ENCODE data around the gene GSG1L. TPM values are rescaled to one million over a fixed set of nuclear protein-coding genes. Genes with fewer than 3 reads are reported as not detected.
A peak's percentile ranks its signal among the peaks of the same experiment; 100 is the strongest.

GSG1L gene
- total and polyA plus RNA-seq, 9 of the 15 experiments (the other 6 are each of a cell fraction or from before 2014, with no cell fraction given), result not detected

DNA sequence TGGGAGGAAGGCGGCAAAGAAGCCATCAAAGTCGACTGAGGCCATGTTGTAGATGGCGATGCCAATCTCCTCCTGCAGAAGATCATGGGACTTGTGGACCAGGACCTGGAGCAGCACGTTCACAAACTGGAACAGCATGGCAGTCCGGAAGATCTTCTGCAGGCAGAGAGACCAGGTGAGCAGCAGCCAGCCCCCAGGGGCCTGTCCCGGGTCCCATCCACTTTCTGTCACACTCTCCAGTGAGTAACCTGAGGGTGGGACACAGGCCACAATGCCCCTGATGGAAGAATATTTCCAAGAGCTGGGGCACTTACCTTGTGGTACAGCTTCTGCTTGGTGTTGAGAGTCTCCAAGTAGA, 38.0 kb upstream of the GSG1L start (continued):
- TF ChIP-seq ZFP36 (IDR thresholded peaks at IDR 0.05; ENCODE audit: low read depth, low read length, partially characterized antibody), result no peak
- TF ChIP-seq ZNF586 (CRISPR knock-in tag; conservative IDR thresholded peaks at IDR 0.05), result no peak
- TF ChIP-seq MEF2A (IDR thresholded peaks at IDR 0.05; ENCODE audit: control insufficient read depth, low read depth, low read length), result no peak

DNA sequence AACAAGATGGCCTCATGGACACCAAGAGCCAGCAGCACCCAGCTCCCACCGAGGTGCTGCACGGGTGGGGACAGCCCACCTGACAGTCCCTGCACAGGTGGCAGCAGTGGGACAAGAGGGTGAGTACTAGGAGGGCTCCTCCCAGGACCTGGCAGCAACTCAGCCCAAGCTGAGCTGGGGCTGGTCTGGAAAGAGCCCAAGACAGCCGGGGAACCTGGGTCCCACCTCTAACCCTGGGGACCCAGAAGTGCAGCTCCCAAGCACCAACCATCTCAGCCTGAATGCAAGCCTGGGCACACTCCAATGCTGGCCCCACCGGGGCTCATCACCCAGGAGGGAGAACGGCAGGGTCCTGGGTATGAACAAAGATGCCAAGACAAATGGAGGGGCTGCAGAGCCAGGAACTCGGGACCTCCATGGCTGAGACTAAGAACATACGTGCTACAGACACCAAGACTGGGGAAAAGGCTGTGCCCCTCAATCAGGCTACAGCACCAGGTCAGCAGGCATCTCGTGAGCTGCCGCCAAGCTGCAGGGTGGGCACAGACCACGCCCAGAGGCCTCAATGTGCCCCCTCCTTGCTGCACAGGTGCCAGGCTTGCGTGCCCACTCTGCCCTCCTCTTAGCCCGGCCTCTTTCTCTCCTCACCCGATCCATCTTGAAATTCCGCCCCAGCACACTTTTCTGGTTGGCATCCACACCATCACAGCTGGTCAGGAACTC, 37.5 kb upstream of the GSG1L start:
- in situ Hi-C loops (cut with MboI), result no loop called here

More for the DNA sequence above, 37.5 kb upstream of the GSG1L start:
- H3K4me3 ChIP-seq, result no peak overlapping the region
- no peaks in the 10 kb centered on the region for H4K20me1 ChIP-seq (replicated peaks; ENCODE audit: control insufficient read depth, insufficient read depth, low read length)
- ATAC-seq (no peak), FAIRE-seq (no peak), DNase-seq (ENCODE audit: extremely low read depth in 1 of 4, low spot score in 3 of 4) (no peak)
- ChIA-PET CTCF (ENCODE audit: low intra/inter-chr PET ratio) (no interaction called here), POLR2A (interaction anchor here (0.5 kb wide), 1 partner anchor 41 kb away, joined by 3 read pairs; no protein-coding TSS in a partner anchor)
- peaks cover 91% of the 10 kb centered on the region for H3K36me3 ChIP-seq (ENCODE audit: control insufficient read depth, insufficient read depth, low read length)
- intact Hi-C loops (cut with micrococcal nuclease), result no loop called here
- H3K9me3 ChIP-seq (replicated peaks; ENCODE audit: control insufficient read depth, insufficient read depth, low read depth, low read length), result no peaks in the 10 kb centered on the region
- no peaks in the 10 kb centered on the region for H3K27me3 ChIP-seq (ENCODE audit: control insufficient read depth in 2 of 2, insufficient read depth in 2 of 2, low read length in 2 of 2)
- H3K79me2 ChIP-seq (ENCODE audit: control insufficient read depth, insufficient read depth, low read length), result no peaks in the 10 kb centered on the region
- H2AFZ ChIP-seq (ENCODE audit: low read depth, low read length), result no peak overlapping the region
- H3K4me2 ChIP-seq (ENCODE audit: insufficient read depth, low read length), result no peak overlapping the region
- 96% methylated on average over 14 of the region's 14 CpGs for WGBS (ENCODE audit: insufficient coverage, low coverage, missing lambda C conversion rate)
- no peaks in the 10 kb centered on the region for H3K9me1 ChIP-seq (ENCODE audit: control insufficient read depth, insufficient read depth, low read length)
- H3K4me1 ChIP-seq (replicated peaks in 1 of 2; ENCODE audit: control insufficient read depth in 2 of 2, insufficient read depth in 2 of 2, low read length in 2 of 2), result peaks cover 0 to 7% of the 10 kb centered on the region in 2 experiments; a peak in 1 of 5 replicates
- no TSS peak for BruUV-seq (replicated peaks)
- H3K9ac ChIP-seq (ENCODE audit: insufficient read depth in 1 of 2, low read depth in 2 of 2, low read length in 2 of 2), result no peak overlapping the region
- TF ChIP-seq POLR2G (IDR thresholded peaks at IDR 0.05; ENCODE audit: low read depth, low read length) (0 out of 2 replicates have a peak, but pooled peaks have one; percentile 15), GABPB2 (CRISPR knock-in tag; conservative IDR thresholded peaks at IDR 0.05) (no peak)
- H3K27ac ChIP-seq (ENCODE audit: extremely low read depth, low read depth, low read length), result no peak overlapping the region

All from K562 (cell line).